OCI-LY7 (cell line): Measurements from ENCODE around the gene TELO2. TPM values are rescaled to one million over a fixed set of nuclear protein-coding genes. Genes with fewer than 3 reads are reported as not detected.
"Not testable (repeated sequence)": the region's sequence is repeated elsewhere in the genome, so short reads cannot be mapped to it uniquely, and the experiment has no call there.

Source experiments
- BruUV-seq: library from RNA; stranded (reverse); fragments of 400-500 nt; replicated peaks from 2 replicates; lab custom pipeline; 2021; lab: Mats Ljungman, UMichigan
- CTCF ChIA-PET: fragments of 300-600 bp; sonication (Branson Sonifier 250); formaldehyde crosslinking; loops from one replicate; lab custom pipeline; 2022; ENCODE audit warnings: antibody characterized with exemption; ENCODE audit not compliant: unreplicated experiment; lab: Charles Lee
- POLR2A ChIA-PET: fragments of 300-600 bp; sonication (Branson Sonifier 250); formaldehyde crosslinking; loops from one replicate; lab custom pipeline; 2022; ENCODE audit warnings: antibody characterized with exemption; lab: Charles Lee
- DNase-seq: peaks from one replicate; pipeline ENCODE4 v3.0.0-alpha.2; 2015; ENCODE audit warnings: low spot score
- H2AFZ ChIP-seq: fragments of 200-600 bp; sonication (generic), shearing (Covaris generic); 2 replicates; pipeline ENCODE4 v1.6.1; 2014; ENCODE audit warnings: mild to moderate bottlenecking, antibody characterized with exemption, low read length, moderate library complexity
- H3K27ac ChIP-seq: fragments of 200-600 bp; sonication (generic); 2 replicates; pipeline ENCODE4 v1.5.1; 2014; ENCODE audit warnings: mixed run types, low read depth, mild to moderate bottlenecking, moderate library complexity, low read length, inconsistent platforms; ENCODE audit not compliant: poor library complexity, severe bottlenecking
- H3K36me3 ChIP-seq: fragments of 200-600 bp; sonication (generic); 2 replicates; pipeline ENCODE4 v1.6.1; 2014; ENCODE audit warnings: mild to moderate bottlenecking, antibody characterized with exemption, low read length, moderate library complexity, mixed read lengths; ENCODE audit not compliant: insufficient read depth
- H3K4me1 ChIP-seq: fragments of 200-600 bp; sonication (generic); 2 replicates; pipeline ENCODE4 v1.5.1; 2014; ENCODE audit warnings: mild to moderate bottlenecking, low read length; ENCODE audit not compliant: insufficient read depth, poor library complexity, severe bottlenecking
- H3K4me2 ChIP-seq: fragments of 200-600 bp; sonication (generic); 2 replicates; pipeline ENCODE4 v1.6.1; 2014; ENCODE audit warnings: mild to moderate bottlenecking, low read length
- H3K4me3 ChIP-seq: fragments of 200-600 bp; sonication (generic); 2 replicates; pipeline ENCODE4 v1.5.1; 2014; ENCODE audit warnings: mild to moderate bottlenecking, low read depth, low read length; ENCODE audit not compliant: poor library complexity, severe bottlenecking
- H3K79me2 ChIP-seq: fragments of 200-600 bp; sonication (generic); 2 replicates; pipeline ENCODE4 v1.6.1; 2016; ENCODE audit warnings: low read depth, mild to moderate bottlenecking, low read length, moderate library complexity, mixed read lengths; ENCODE audit not compliant: insufficient read depth
- H3K9me2 ChIP-seq: fragments of 200-600 bp; sonication (generic); 2 replicates; pipeline ENCODE4 v1.6.1; 2016; ENCODE audit warnings: mild to moderate bottlenecking, low read length, mixed read lengths; ENCODE audit not compliant: insufficient read depth
- H3K9me3 ChIP-seq: fragments of 200-600 bp; sonication (generic); 2 replicates; pipeline ENCODE4 v1.6.1; 2014; ENCODE audit warnings: mild to moderate bottlenecking, mixed run types, low read length, mixed read lengths
- H4K20me1 ChIP-seq: fragments of 200-600 bp; sonication (generic); 2 replicates; pipeline ENCODE4 v1.6.1; 2014; ENCODE audit warnings: mild to moderate bottlenecking, antibody characterized with exemption, low read length, moderate library complexity, mixed read lengths; ENCODE audit not compliant: insufficient read depth
- CTCF ChIP-seq: fragments of 200-600 bp; sonication (generic); conservative IDR thresholded peaks from 2 replicates; pipeline ENCODE4 v1.5.1; 2014; ENCODE audit warnings: mild to moderate bottlenecking, antibody characterized with exemption, low read length, moderate library complexity, mixed read lengths
- EZH2phosphoT487 ChIP-seq: fragments of 200-600 bp; sonication (generic); IDR thresholded peaks from 2 replicates; pipeline ENCODE4 v1.6.1; 2018; ENCODE audit warnings: low read depth, borderline replicate concordance, mild to moderate bottlenecking, mixed run types, antibody characterized with exemption, low read length, moderate library complexity, mixed read lengths
- intact Hi-C: fragments of 100-400 bp; cut with micrococcal nuclease; formaldehyde crosslinking; loops from one replicate; pipeline ENCODE4 v1.10.0; 2022; ENCODE audit not compliant: unreplicated experiment
- total RNA-seq, 2 experiments: library from RNA; depleted of rRNA in 1 of 2; stranded (reverse); fragments of >200 nt in 1 of 2; shearing (Covaris generic) in 1 of 2; gene quantifications; 2 replicates each; pipeline ENCODE4 v1.2.3, GENCODE V29; 2014 to 2022

Gene TELO2
- total RNA-seq, 2 experiments from 2014 or later = 58.2 to 70.1 TPM

- no TSS peak for BruUV-seq
- no peak for DNase-seq
- Histone ChIP-seq H3K4me1 (peaks cover 15% of the 10 kb centered on the region), H3K36me3 (no peaks in the 10 kb centered on the region), H3K4me3 (no peak overlapping the region), H3K9me3 (no peaks in the 10 kb centered on the region), H3K4me2 (no peak overlapping the region), H3K27ac (no peak overlapping the region), H3K9me2 (no peaks in the 10 kb centered on the region), H3K79me2 (peaks cover 10% of the 10 kb centered on the region; the same call in 1 of the 2 replicates), H2AFZ (no peak overlapping the region), H4K20me1 (no peaks in the 10 kb centered on the region)
- POLR2A ChIA-PET = no interaction called here
- no peak for TF ChIP-seq CTCF
- TF ChIP-seq EZH2phosphoT487 = no peak
- CTCF ChIA-PET = no interaction called here
- intact Hi-C loops = no loop called here
Observed at GRCh38 chr16:1477033-1477432, 16.1 kb upstream of the TELO2 start.

- CTCF ChIA-PET, H3K36me3 ChIP-seq, H3K27ac ChIP-seq, H3K79me2 ChIP-seq, POLR2A ChIA-PET, intact Hi-C loops, DNase-seq, H3K4me3 ChIP-seq, H2AFZ ChIP-seq, H3K9me3 ChIP-seq, H4K20me1 ChIP-seq, H3K9me2 ChIP-seq, BruUV-seq, H3K4me2 ChIP-seq: not testable (repeated sequence)
- peaks cover 11% of the 10 kb centered on the region for H3K4me1 ChIP-seq
Observed at GRCh38 chr16:1478937-1479336, 14.2 kb upstream of the TELO2 start.

- Histone ChIP-seq H4K20me1 (no peaks in the 10 kb centered on the region), H3K4me3 (no peak overlapping the region), H3K27ac (no peak overlapping the region), H3K36me3 (no peaks in the 10 kb centered on the region), H3K4me1 (no peaks in the 10 kb centered on the region), H3K4me2 (no peak overlapping the region), H2AFZ (no peak overlapping the region), H3K79me2 (no peaks in the 10 kb centered on the region), H3K9me3 (no peaks in the 10 kb centered on the region), H3K9me2 (no peaks in the 10 kb centered on the region)
- TF ChIP-seq CTCF (no peak), EZH2phosphoT487 (no peak)
- ChIA-PET POLR2A (no interaction called here), CTCF (no interaction called here)
- BruUV-seq = no TSS peak
- intact Hi-C loops = no loop called here
- no peak for DNase-seq
Observed at GRCh38 chr16:1481906-1482835, 11.0 kb upstream of the TELO2 start.
